HepG2 (cell line): ENCODE measurements around the gene USF2. TPM values are rescaled to one million over a fixed set of nuclear protein-coding genes. Genes with fewer than 3 reads are reported as not detected.

Experiments used
- ADNP ChIP-seq: sonication (generic); formaldehyde crosslinking; IDR thresholded peaks from 2 replicates; pipeline ENCODE4 v1.4.0; 2020; ENCODE audit warnings: missing genetic modification reagents
- AHDC1 ChIP-seq: sonication (generic); formaldehyde crosslinking; IDR thresholded peaks from 2 replicates; pipeline ENCODE4 v1.5.1; 2020; ENCODE audit warnings: mild to moderate bottlenecking, missing genetic modification reagents, borderline replicate concordance
- E2F5 ChIP-seq: sonication (generic); formaldehyde crosslinking; conservative IDR thresholded peaks from 2 replicates; pipeline ENCODE4 v1.4.0; 2020; ENCODE audit warnings: missing genetic modification reagents
- GPBP1L1 ChIP-seq: sonication (generic); formaldehyde crosslinking; IDR thresholded peaks from 2 replicates; pipeline ENCODE4 v1.5.0; 2020; ENCODE audit warnings: mild to moderate bottlenecking, missing genetic modification reagents
- IRF9 ChIP-seq: sonication (generic); formaldehyde crosslinking; IDR thresholded peaks from 2 replicates; pipeline ENCODE4 v1.8.0; 2022; ENCODE audit warnings: missing genetic modification reagents, mild to moderate bottlenecking, borderline replicate concordance
- KAT7 ChIP-seq: IDR thresholded peaks from 2 replicates; pipeline ENCODE4 v1.6.1; 2018; ENCODE audit warnings: borderline replicate concordance, missing compliant biosample characterization
- NR2F6 ChIP-seq, 2 experiments: IDR thresholded peaks; 2 replicates each; pipeline ENCODE4 v1.6.1; 2016; ENCODE audit warnings: antibody characterized with exemption in 1 of 2, mild to moderate bottlenecking in 1 of 2
- RAD51 ChIP-seq: fragments of 450-650 bp; IDR thresholded peaks from 2 replicates; pipeline ENCODE4 v1.6.1; 2016; ENCODE audit warnings: borderline replicate concordance
- RELA ChIP-seq: sonication (generic); formaldehyde crosslinking; IDR thresholded peaks from 2 replicates; pipeline ENCODE4 v1.4.0; 2020; ENCODE audit warnings: missing genetic modification reagents
- RFX3 ChIP-seq: IDR thresholded peaks from 2 replicates; pipeline ENCODE4 v1.6.1; 2016; ENCODE audit warnings: missing biosample characterization, missing genetic modification reagents
- SOX6 ChIP-seq, 2 experiments: fragments of 450-650 bp in 1 of 2; sonication (generic) in 1 of 2; formaldehyde crosslinking in 1 of 2; IDR thresholded peaks; 2 replicates each; pipeline versions ENCODE4 v1.4.0 to v1.6.1; 2017 to 2020; ENCODE audit warnings: antibody characterized with exemption in 1 of 2, mild to moderate bottlenecking in 1 of 2, missing genetic modification reagents in 1 of 2
- ZNF205 ChIP-seq: IDR thresholded peaks from 2 replicates; pipeline ENCODE4 v1.6.1; 2018; ENCODE audit warnings: missing biosample characterization, missing genetic modification reagents
- ZNF274 ChIP-seq: sonication (generic); formaldehyde crosslinking; IDR thresholded peaks from 2 replicates; pipeline ENCODE4 v1.5.1; 2020; ENCODE audit warnings: mild to moderate bottlenecking, missing genetic modification reagents
- ZNF30 ChIP-seq: sonication (generic); formaldehyde crosslinking; IDR thresholded peaks from 2 replicates; pipeline ENCODE4 v1.5.0; 2020; ENCODE audit warnings: mild to moderate bottlenecking, missing genetic modification reagents
- ZNF333 ChIP-seq: sonication (generic); formaldehyde crosslinking; IDR thresholded peaks from 2 replicates; pipeline ENCODE4 v1.4.0; 2020; ENCODE audit warnings: mild to moderate bottlenecking, missing genetic modification reagents, borderline replicate concordance
- ZNF350 ChIP-seq: sonication (generic); formaldehyde crosslinking; IDR thresholded peaks from 2 replicates; pipeline ENCODE4 v1.4.0; 2020; ENCODE audit warnings: mild to moderate bottlenecking, low read depth, missing genetic modification reagents, borderline replicate concordance
- ZNF781 ChIP-seq: sonication (generic); formaldehyde crosslinking; IDR thresholded peaks from 2 replicates; pipeline ENCODE4 v1.5.1; 2020; ENCODE audit warnings: borderline replicate concordance, mild to moderate bottlenecking, missing genetic modification reagents; ENCODE audit errors: not compliant biosample characterization
- ZNF816 ChIP-seq: sonication (generic); formaldehyde crosslinking; IDR thresholded peaks from 2 replicates; pipeline ENCODE4 v1.8.0; 2022; ENCODE audit warnings: missing genetic modification reagents, mild to moderate bottlenecking, borderline replicate concordance
- ZZZ3 ChIP-seq: sonication (generic); formaldehyde crosslinking; IDR thresholded peaks from 2 replicates; pipeline ENCODE4 v1.4.0; 2020; ENCODE audit warnings: missing genetic modification reagents, mild to moderate bottlenecking, borderline replicate concordance
- polyA plus RNA-seq, 8 experiments: library from polyadenylated mRNA; depleted of rRNA in 3 of 8; stranded (reverse) in 7 of 8; unstranded in 1 of 8; fragments of >200 nt; fragmentation: Illumina TruSeq in 4 of 8; extraction: Trizol in 4 of 8; gene quantifications; 2 replicates each; pipeline versions ENCODE4 v1.2.1 to v1.2.3, GENCODE V29; 2011 to 2016; ENCODE audit warnings: low read depth in 4 of 8, missing spikeins in 1 of 8, mixed read lengths in 1 of 8; ENCODE audit not compliant: insufficient read depth in 1 of 8
- total RNA-seq, 5 experiments: library from RNA; depleted of rRNA; stranded (reverse); fragments of >200 nt; fragmentation: Illumina TruSeq; extraction: Trizol; gene quantifications; 2 replicates each; pipeline ENCODE4 v1.2.3, GENCODE V29; 2016; ENCODE audit warnings: low read depth in 1 of 5

The USF2 gene
- total and polyA plus RNA-seq, 2 of the 13 experiments (the other 11 are each of a cell fraction or from before 2014, with no cell fraction given): 54.9 to 106 TPM

- TF ChIP-seq ZNF816 (peak; percentile 77; the same call in 1 of the 2 replicates), GPBP1L1 (CRISPR knock-in tag) (no peak), ZNF333 (CRISPR knock-in tag) (peak; percentile 83), RELA (CRISPR knock-in tag) (no peak), E2F5 (CRISPR knock-in tag) (peak; percentile 69; the same call in 1 of the 2 replicates), ZNF205 (CRISPR knock-in tag) (peak; percentile 83; the same call in 1 of the 2 replicates), ZNF30 (CRISPR knock-in tag) (no peak; the same call in 1 of the 2 replicates), ADNP (CRISPR knock-in tag) (no peak), AHDC1 (no peak), ZNF274 (CRISPR knock-in tag) (peak; percentile 69; the same call in 1 of the 2 replicates), SOX6 (IDR thresholded peaks at IDR 0.05) (no peak), SOX6 (CRISPR knock-in tag; IDR thresholded peaks at IDR 0.05) (peak; percentile 6), KAT7 (CRISPR knock-in tag) (peak; percentile 89; the same call in 1 of the 2 replicates), IRF9 (CRISPR knock-in tag) (peak; percentile 96), NR2F6 (IDR thresholded peaks at IDR 0.05) (peak; percentile 27; the same call in 1 of the 2 replicates), NR2F6 (CRISPR knock-in tag; IDR thresholded peaks at IDR 0.05) (peak; percentile 10; the same call in 1 of the 2 replicates), RAD51 (no peak), ZNF350 (CRISPR knock-in tag) (peak; percentile 80), ZNF781 (CRISPR knock-in tag) (peak; percentile 3), RFX3 (CRISPR knock-in tag) (no peak), ZZZ3 (CRISPR knock-in tag) (0 out of 2 replicates have a peak, but pooled peaks have one; percentile 58)
Measured at GRCh38 chr19:35248310-35249145, 20.2 kb upstream of the USF2 start, which contains the start of gene LSR (continued).
